ENCODE measurements around the gene PARVA. TPM values are rescaled to one million over a fixed set of nuclear protein-coding genes. Genes with fewer than 3 reads are reported as not detected.

The PARVA gene
- total RNA-seq, 4 donors from 2014 or later, result 167 to 245 (median 240) TPM

GRCh38 chr11:12389676-12390657 is 12.6 kb downstream of the PARVA start:
- 27 to 35% methylated on average over 6 of the region's 10 CpGs for WGBS, 2 donors (ENCODE audit: low coverage in 1 of 2)
- H3K9me3 ChIP-seq, result peaks cover 0 to 5% (median 0%) of the 10 kb centered on the region in 3 donors
- ATAC-seq, result no peak
- no peak for TF ChIP-seq POLR2AphosphoS5 (IDR thresholded peaks at IDR 0.05)
- TF ChIP-seq EP300 (IDR thresholded peaks at IDR 0.05), result no peak
- TF ChIP-seq, protein P1, sequence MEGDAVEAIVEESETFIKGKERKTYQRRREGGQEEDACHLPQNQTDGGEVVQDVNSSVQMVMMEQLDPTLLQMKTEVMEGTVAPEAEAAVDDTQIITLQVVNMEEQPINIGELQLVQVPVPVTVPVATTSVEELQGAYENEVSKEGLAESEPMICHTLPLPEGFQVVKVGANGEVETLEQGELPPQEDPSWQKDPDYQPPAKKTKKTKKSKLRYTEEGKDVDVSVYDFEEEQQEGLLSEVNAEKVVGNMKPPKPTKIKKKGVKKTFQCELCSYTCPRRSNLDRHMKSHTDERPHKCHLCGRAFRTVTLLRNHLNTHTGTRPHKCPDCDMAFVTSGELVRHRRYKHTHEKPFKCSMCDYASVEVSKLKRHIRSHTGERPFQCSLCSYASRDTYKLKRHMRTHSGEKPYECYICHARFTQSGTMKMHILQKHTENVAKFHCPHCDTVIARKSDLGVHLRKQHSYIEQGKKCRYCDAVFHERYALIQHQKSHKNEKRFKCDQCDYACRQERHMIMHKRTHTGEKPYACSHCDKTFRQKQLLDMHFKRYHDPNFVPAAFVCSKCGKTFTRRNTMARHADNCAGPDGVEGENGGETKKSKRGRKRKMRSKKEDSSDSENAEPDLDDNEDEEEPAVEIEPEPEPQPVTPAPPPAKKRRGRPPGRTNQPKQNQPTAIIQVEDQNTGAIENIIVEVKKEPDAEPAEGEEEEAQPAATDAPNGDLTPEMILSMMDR (IDR thresholded peaks at IDR 0.05), result no peak
- TF ChIP-seq POLR2A (IDR thresholded peaks at IDR 0.05), result no peak
- H3K36me3 ChIP-seq, result peaks cover 0 to 7% of the 10 kb centered on the region in 2 donors
- H3K4me3 ChIP-seq, result no peak overlapping the region
- H3K4me1 ChIP-seq, result peaks cover 43 to 98% (median 58%) of the 10 kb centered on the region in 3 donors
- H3K27me3 ChIP-seq, result no peaks in the 10 kb centered on the region
- peak overlapping the region; percentile 88 to 99 (median 94) for H3K27ac ChIP-seq

DNA sequence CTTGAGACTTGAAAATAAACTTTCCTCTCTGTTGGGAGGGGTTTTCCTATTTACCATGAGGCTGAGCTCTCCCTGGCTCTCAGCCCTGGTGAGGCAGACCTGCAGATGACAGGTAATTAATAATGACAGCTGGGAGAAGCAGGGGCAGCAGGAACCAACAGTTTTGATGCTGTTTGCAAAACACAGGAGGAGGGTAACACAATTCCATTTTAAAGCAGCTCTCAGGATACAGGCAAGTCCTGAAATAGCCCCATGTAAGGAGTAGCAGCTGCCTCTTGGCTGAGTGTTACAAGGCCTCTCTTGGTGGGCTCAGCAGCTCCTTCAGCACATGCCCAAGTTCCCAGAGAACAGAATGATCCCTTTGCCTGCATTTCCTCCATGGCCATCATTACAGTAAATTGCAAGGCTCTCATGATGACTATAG is 13.3 kb downstream of the PARVA start:
- Histone ChIP-seq H3K4me1 (peaks cover 40 to 98% (median 51%) of the 10 kb centered on the region in 3 donors), H3K27ac (peak overlapping the region; percentile 88 to 99 (median 94)), H3K36me3 (peaks cover 0 to 7% of the 10 kb centered on the region in 2 donors), H3K9me3 (peaks cover 0 to 5% (median 0%) of the 10 kb centered on the region in 3 donors), H3K4me3 (no peak overlapping the region), H3K27me3 (no peaks in the 10 kb centered on the region)
- TF ChIP-seq POLR2AphosphoS5 (IDR thresholded peaks at IDR 0.05), result peak; percentile 72
- TF ChIP-seq EP300 (IDR thresholded peaks at IDR 0.05), result no peak
- ATAC-seq, result peak; percentile 55

DNA sequence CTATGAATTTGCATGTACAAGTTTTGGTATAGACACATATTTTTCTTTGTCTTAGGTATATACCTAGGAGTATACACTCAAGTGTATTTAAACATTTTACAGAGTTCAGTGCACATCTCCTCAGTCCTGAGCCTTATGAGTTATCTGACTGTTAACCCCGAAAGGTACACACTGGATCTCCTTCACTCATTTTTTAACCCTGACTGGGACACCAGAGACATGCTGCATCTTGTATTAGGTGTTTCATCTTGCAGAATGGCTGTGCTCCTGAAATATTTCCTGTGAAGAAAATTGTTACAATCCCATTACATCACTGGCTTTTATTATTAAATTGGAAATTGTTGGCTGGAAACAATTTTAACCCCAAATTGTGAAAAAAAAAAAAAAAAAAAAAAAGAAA is 15.3 kb downstream of the PARVA start:
- peaks cover 40 to 96% (median 49%) of the 10 kb centered on the region in 3 donors for H3K4me1 ChIP-seq
- ATAC-seq, result no peak
- WGBS, 2 donors (ENCODE audit: low coverage in 1 of 2), result 85 to 100% methylated on average over 1 of the region's 1 CpG

GRCh38 chr11:12393691-12394090 is 16.3 kb downstream of the PARVA start:
- Histone ChIP-seq H3K4me3 (no peak overlapping the region), H3K36me3 (peaks cover 0 to 7% of the 10 kb centered on the region in 2 donors), H3K4me1 (peaks cover 42 to 96% (median 45%) of the 10 kb centered on the region in 3 donors), H3K27me3 (no peaks in the 10 kb centered on the region), H3K27ac (peak overlapping the region; percentile 40 to 99 (median 82)), H3K9me3 (peaks cover 0 to 5% (median 0%) of the 10 kb centered on the region in 3 donors)
- ATAC-seq, result no peak
- WGBS, 2 donors (ENCODE audit: low coverage in 1 of 2), result 92% methylated on average over 1 of the region's 1 CpG; no CpG with 5 or more reads in 1 of the 2 donors
- TF ChIP-seq EP300 (IDR thresholded peaks at IDR 0.05) (no peak), POLR2A (IDR thresholded peaks at IDR 0.05) (no peak), POLR2AphosphoS5 (IDR thresholded peaks at IDR 0.05) (no peak)
- TF ChIP-seq, protein P1 (IDR thresholded peaks at IDR 0.05), result no peak

More for the DNA sequence above, 15.3 kb downstream of the PARVA start:
- H3K9me3 ChIP-seq, result peaks cover 0 to 5% (median 0%) of the 10 kb centered on the region in 3 donors
- no peak overlapping the region for H3K4me3 ChIP-seq
- H3K27me3 ChIP-seq, result no peaks in the 10 kb centered on the region
- TF ChIP-seq EP300 (IDR thresholded peaks at IDR 0.05), result no peak
- TF ChIP-seq POLR2A (IDR thresholded peaks at IDR 0.05), result no peak
- TF ChIP-seq POLR2AphosphoS5 (IDR thresholded peaks at IDR 0.05), result no peak
- TF ChIP-seq, protein P1 (IDR thresholded peaks at IDR 0.05), result no peak
- H3K27ac ChIP-seq, result peak overlapping the region; percentile 88 to 99 (median 94)
- H3K36me3 ChIP-seq, result peaks cover 0 to 7% of the 10 kb centered on the region in 2 donors

DNA sequence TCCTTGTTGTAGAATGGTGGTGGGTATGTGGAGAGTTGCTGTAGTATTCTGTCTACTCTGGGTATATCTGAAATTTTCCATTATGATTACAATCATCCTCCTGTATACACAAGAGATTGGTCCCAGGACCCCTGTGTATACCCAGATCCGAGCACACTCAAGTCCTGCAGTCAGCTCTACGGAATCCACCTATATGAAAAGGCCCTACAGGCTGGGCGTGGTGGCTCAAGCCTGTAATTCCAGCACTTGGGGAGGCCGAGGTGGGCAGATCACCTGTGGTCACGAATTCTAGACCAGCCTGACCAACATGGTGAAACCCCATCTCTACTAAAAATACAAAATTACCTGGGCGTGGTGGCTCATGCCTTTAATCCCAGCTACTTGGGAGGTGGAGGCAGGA is 17.2 kb downstream of the PARVA start:
- Histone ChIP-seq H3K4me3 (no peak overlapping the region), H3K9me3 (peaks cover 0 to 5% (median 0%) of the 10 kb centered on the region in 3 donors), H3K4me1 (peaks cover 36 to 96% (median 45%) of the 10 kb centered on the region in 3 donors), H3K36me3 (peaks cover 0 to 7% of the 10 kb centered on the region in 2 donors), H3K27me3 (no peaks in the 10 kb centered on the region), H3K27ac (peak overlapping the region; percentile 40 to 99 (median 82))
- WGBS, 2 donors (ENCODE audit: low coverage in 1 of 2), result 100% methylated on average over 1 of the region's 6 CpGs
- no peak for ATAC-seq
- TF ChIP-seq POLR2A (IDR thresholded peaks at IDR 0.05) (no peak), POLR2AphosphoS5 (IDR thresholded peaks at IDR 0.05) (no peak)
- TF ChIP-seq, protein P1 (IDR thresholded peaks at IDR 0.05), result no peak

All from gastroesophageal sphincter (tissue), 4 donors.